ENCODE results near the gene TLK2. TPM values are rescaled to one million over a fixed set of nuclear protein-coding genes. Genes with fewer than 3 reads are reported as not detected.
"Not testable (repeated sequence)": the region's sequence is repeated elsewhere in the genome, so short reads cannot be mapped to it uniquely, and the experiment has no call there.

The TLK2 gene
- 68.7 and 68.8 TPM in 2 replicates for polyA plus RNA-seq (2011; rRNA removed)
- polyA plus RNA-seq (2012; cell fraction: cytosol; rRNA removed), result 28.3 and 31.7 TPM in 2 replicates
- polyA plus RNA-seq (2012; cell fraction: nucleus; rRNA removed), result 19.0 and 25.8 TPM in 2 replicates
- 26.7 to 33.0 TPM (median 30.4 TPM) in 3 replicates for polyA plus RNA-seq (2017; fragmentation: RNase III; extraction: RNeasy Plus Mini Kit Qiagen cat#74134 plus additional on column Dnase treatment)
- 121 and 153 TPM in 2 replicates for polyA minus RNA-seq (2011; rRNA and poly(A)+ RNA removed)

DNA sequence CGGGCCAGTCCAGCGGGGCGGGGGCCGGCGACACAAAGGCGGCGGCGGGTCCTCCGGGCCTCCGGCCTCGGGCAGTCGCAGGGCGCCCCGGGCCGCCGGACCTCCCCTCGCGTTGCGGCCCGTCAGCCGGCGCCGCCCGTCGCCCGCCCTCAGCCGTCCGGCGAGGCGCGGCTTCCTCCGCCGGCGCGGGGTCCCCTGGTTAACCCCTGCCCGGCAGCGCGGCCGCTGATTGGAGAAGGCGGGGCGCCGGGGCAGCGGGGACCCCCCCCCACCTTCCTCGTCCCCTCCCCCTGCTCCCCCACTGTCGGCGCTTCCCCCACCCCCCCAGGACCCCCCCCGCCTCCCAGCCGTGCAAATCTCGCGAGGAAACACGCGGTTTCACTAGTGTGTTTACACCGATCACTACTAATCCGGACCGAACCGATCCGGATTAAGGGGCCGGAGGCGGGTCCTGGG lies at the start of gene TLK2:
Gene TLK2, plus strand, starts transcription at position 402 of the 456 bp plus-strand sequence. CDS start 2,301 bp downstream, outside the sequence.
- Histone ChIP-seq H3K4me3 (peak within 1 kb of the TSS; percentile 99), H3K9me3 (no peaks in the 10 kb centered on the region), H3K27ac (peak within 1 kb of the TSS; percentile 97 to 99), H3K4me1 (peaks cover 21% of the 10 kb centered on the region), H3K4me2 (peak within 1 kb of the TSS; percentile 90)
- no peak for TF ChIP-seq TP53 (CRISPR knock-in tag; IDR thresholded peaks at IDR 0.05)
- TF ChIP-seq PHF8 (IDR thresholded peaks at IDR 0.05; ENCODE audit: borderline replicate concordance, low read depth), result 0 out of 2 replicates have a peak, but pooled peaks have one; percentile 20
- TF ChIP-seq, protein P1, sequence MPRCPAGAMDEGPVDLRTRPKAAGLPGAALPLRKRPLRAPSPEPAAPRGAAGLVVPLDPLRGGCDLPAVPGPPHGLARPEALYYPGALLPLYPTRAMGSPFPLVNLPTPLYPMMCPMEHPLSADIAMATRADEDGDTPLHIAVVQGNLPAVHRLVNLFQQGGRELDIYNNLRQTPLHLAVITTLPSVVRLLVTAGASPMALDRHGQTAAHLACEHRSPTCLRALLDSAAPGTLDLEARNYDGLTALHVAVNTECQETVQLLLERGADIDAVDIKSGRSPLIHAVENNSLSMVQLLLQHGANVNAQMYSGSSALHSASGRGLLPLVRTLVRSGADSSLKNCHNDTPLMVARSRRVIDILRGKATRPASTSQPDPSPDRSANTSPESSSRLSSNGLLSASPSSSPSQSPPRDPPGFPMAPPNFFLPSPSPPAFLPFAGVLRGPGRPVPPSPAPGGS (IDR thresholded peaks at IDR 0.05), result peak; percentile 74; the same call in 2 of the 3 replicates
- TF ChIP-seq JUN (IDR thresholded peaks at IDR 0.05), result peak in 1 of 2 experiments; percentile 87; a peak in 3 of 5 replicates
- TF ChIP-seq, protein P2, sequence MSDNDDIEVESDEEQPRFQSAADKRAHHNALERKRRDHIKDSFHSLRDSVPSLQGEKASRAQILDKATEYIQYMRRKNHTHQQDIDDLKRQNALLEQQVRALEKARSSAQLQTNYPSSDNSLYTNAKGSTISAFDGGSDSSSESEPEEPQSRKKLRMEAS (IDR thresholded peaks at IDR 0.05), result peak; percentile 36; the same call in 1 of the 2 replicates
- no peak for TF ChIP-seq POLR2AphosphoS2 (conservative IDR thresholded peaks at IDR 0.05; ENCODE audit: low read length)
- TF ChIP-seq, protein P3, sequence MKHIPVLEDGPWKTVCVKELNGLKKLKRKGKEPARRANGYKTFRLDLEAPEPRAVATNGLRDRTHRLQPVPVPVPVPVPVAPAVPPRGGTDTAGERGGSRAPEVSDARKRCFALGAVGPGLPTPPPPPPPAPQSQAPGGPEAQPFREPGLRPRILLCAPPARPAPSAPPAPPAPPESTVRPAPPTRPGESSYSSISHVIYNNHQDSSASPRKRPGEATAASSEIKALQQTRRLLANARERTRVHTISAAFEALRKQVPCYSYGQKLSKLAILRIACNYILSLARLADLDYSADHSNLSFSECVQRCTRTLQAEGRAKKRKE (CRISPR knock-in tag; IDR thresholded peaks at IDR 0.05; ENCODE audit: low read depth), result no peak
- no peak for TF ChIP-seq ZSCAN20 (CRISPR knock-in tag; IDR thresholded peaks at IDR 0.05)
- TF ChIP-seq POLR2A (IDR thresholded peaks at IDR 0.05; ENCODE audit: low read length), result peak; percentile 85
- TF ChIP-seq CHD2 (IDR thresholded peaks at IDR 0.05; ENCODE audit: low read length, partially characterized antibody), result peak; percentile 33
- TF ChIP-seq, protein P4, sequence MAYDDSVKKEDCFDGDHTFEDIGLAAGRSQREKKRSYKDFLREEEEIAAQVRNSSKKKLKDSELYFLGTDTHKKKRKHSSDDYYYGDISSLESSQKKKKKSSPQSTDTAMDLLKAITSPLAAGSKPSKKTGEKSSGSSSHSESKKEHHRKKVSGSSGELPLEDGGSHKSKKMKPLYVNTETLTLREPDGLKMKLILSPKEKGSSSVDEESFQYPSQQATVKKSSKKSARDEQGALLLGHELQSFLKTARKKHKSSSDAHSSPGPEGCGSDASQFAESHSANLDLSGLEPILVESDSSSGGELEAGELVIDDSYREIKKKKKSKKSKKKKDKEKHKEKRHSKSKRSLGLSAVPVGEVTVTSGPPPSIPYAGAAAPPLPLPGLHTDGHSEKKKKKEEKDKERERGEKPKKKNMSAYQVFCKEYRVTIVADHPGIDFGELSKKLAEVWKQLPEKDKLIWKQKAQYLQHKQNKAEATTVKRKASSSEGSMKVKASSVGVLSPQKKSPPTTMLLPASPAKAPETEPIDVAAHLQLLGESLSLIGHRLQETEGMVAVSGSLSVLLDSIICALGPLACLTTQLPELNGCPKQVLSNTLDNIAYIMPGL (CRISPR knock-in tag; IDR thresholded peaks at IDR 0.05; ENCODE audit: borderline replicate concordance), result no peak
- DNase-seq (ENCODE audit: low read depth in 1 of 2, low spot score in 1 of 2) (peak; percentile 84 to 90), FAIRE-seq (no peak), ATAC-seq (peak; percentile 77 to 87)
- no CpG with 5 or more reads among the region's 59 CpGs for WGBS (ENCODE audit: missing lambda C conversion rate)
- ChIA-PET CTCF (no interaction called here), POLR2A (no interaction called here)

DNA sequence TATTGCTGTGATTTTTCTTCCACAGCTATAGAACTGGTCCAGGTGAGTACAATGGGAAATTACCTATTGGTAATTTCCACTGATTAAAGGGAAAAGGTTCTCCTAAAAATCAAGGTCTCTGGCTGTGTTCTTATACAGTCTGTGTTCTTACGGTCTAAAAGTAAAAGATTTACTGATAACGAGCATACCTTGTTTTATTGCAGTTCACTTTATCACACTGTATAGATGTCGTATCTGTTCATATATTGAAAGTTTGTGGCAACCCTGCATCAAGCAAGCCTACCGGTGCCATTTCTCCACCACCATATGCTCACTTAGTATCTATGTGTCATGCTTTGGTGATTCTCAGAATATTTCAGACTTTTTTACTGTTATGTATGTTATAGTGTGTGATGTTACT lies 43.4 kb upstream of the TLK2 start:
- H3K4me2 ChIP-seq; H3K4me1 ChIP-seq; H3K9me3 ChIP-seq; ATAC-seq; H3K4me3 ChIP-seq; H3K27ac ChIP-seq; CTCF ChIA-PET; POLR2A ChIA-PET; DNase-seq (ENCODE audit: low read depth in 1 of 2, low spot score in 1 of 2); FAIRE-seq: not testable (repeated sequence)
- WGBS (ENCODE audit: missing lambda C conversion rate), result 87% methylated on average over 4 of the region's 4 CpGs

DNA sequence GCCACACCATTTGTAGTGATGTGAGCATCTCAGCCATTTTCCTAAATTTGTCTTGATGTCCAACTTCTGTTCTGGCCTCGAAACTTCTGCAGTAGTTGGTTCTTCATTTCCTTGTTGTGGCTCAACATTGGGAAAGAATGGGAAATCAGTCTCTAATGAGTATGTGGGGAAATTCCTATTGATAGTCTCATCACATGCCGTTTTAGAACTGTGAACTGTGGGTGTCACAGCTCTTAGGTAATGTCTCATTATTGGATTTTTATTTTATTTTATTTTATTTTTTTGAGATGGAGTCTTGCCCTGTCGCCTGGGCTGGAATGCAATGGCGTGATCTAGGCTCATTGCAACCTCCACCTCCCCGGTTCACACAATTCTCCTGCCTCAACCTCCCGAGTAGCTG lies 37.4 kb upstream of the TLK2 start:
- ATAC-seq; POLR2A ChIA-PET; H3K4me1 ChIP-seq; H3K4me2 ChIP-seq; FAIRE-seq; H3K9me3 ChIP-seq; CTCF ChIA-PET; H3K27ac ChIP-seq; H3K4me3 ChIP-seq; DNase-seq (ENCODE audit: low read depth in 1 of 2, low spot score in 1 of 2): not testable (repeated sequence)
- WGBS (ENCODE audit: missing lambda C conversion rate), result 95% methylated on average over 6 of the region's 6 CpGs

DNA sequence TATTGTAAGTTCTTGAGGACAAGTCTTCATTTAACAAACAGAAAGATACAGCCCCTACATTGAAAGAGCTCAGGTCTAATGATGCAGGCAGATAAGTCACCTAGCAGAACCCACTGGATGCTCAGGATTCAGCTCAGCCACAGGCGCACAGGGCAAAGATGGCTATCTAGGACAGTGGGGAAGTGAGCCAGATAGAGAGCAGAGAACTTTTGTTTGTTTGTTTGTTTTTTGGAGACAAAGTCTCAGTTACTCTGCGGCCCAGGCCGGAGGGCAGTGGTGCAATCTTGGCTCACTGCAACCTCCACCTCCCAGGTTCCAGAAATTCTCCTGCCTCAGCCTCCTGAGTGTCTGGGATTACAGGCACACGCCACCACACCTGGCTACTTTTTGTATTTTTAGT lies 34.6 kb upstream of the TLK2 start:
- no peak overlapping the region for H3K4me3 ChIP-seq
- no peak overlapping the region for H3K27ac ChIP-seq
- no peak for FAIRE-seq
- H3K4me1 ChIP-seq, result no peaks in the 10 kb centered on the region
- ChIA-PET POLR2A (no interaction called here), CTCF (interaction anchor here (0.7 to 1.1 kb wide), 2 partner anchors 21 to 40 kb away, joined by 3 to 4 read pairs; no protein-coding TSS in a partner anchor)
- TF ChIP-seq, protein P5, sequence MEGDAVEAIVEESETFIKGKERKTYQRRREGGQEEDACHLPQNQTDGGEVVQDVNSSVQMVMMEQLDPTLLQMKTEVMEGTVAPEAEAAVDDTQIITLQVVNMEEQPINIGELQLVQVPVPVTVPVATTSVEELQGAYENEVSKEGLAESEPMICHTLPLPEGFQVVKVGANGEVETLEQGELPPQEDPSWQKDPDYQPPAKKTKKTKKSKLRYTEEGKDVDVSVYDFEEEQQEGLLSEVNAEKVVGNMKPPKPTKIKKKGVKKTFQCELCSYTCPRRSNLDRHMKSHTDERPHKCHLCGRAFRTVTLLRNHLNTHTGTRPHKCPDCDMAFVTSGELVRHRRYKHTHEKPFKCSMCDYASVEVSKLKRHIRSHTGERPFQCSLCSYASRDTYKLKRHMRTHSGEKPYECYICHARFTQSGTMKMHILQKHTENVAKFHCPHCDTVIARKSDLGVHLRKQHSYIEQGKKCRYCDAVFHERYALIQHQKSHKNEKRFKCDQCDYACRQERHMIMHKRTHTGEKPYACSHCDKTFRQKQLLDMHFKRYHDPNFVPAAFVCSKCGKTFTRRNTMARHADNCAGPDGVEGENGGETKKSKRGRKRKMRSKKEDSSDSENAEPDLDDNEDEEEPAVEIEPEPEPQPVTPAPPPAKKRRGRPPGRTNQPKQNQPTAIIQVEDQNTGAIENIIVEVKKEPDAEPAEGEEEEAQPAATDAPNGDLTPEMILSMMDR (IDR thresholded peaks at IDR 0.05), result no peak
- no peak for TF ChIP-seq CHD4 (IDR thresholded peaks at IDR 0.05; ENCODE audit: borderline replicate concordance)
- TF ChIP-seq KDM5A (IDR thresholded peaks at IDR 0.05), result no peak
- TF ChIP-seq, protein P2 (IDR thresholded peaks at IDR 0.05), result no peak
- TF ChIP-seq TP53 (CRISPR knock-in tag; IDR thresholded peaks at IDR 0.05), result no peak
- TF ChIP-seq GATA3 (IDR thresholded peaks at IDR 0.05; ENCODE audit: borderline replicate concordance), result no peak
- no peak for TF ChIP-seq NPAS2 (CRISPR knock-in tag; IDR thresholded peaks at IDR 0.05; ENCODE audit: borderline replicate concordance)
- TF ChIP-seq MYC (IDR thresholded peaks at IDR 0.05; ENCODE audit: borderline replicate concordance, low read length), result no peak
- no peak for TF ChIP-seq CBX2 (IDR thresholded peaks at IDR 0.05; ENCODE audit: borderline replicate concordance, low read depth)
- TF ChIP-seq RCOR1 (IDR thresholded peaks at IDR 0.05; ENCODE audit: low read depth, low read length), result no peak
- no peak overlapping the region for H3K4me2 ChIP-seq
- no peak for DNase-seq (ENCODE audit: low read depth in 1 of 2, low spot score in 1 of 2)
- WGBS (ENCODE audit: missing lambda C conversion rate), result 93% methylated on average over 4 of the region's 4 CpGs
- no peaks in the 10 kb centered on the region for H3K9me3 ChIP-seq
- ATAC-seq, result no peak

DNA sequence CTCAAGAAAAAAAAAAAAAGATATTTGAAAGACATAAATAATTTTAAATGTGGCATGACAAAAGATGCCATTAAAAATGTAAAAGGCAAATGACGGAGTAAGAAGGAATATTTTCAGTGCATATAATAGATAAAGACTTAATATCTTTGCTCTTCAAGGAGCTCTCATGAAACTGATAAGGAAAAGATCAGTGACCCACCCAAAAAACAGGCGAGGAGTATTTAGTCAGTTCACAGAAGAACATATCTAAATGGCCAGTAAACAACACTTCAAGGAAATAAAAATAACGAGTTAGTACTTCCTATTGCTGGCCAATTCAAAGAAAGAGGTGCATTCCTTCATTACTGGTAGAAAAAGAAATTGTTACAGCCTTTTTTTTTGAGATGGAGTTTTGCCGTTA lies 32.8 kb upstream of the TLK2 start:
- POLR2A ChIA-PET, result not testable (repeated sequence)

More for the DNA sequence above, 32.8 kb upstream of the TLK2 start:
- H3K4me1 ChIP-seq; H3K4me2 ChIP-seq; H3K9me3 ChIP-seq; DNase-seq (ENCODE audit: low read depth in 1 of 2, low spot score in 1 of 2); H3K27ac ChIP-seq; ATAC-seq; H3K4me3 ChIP-seq; FAIRE-seq; CTCF ChIA-PET: not testable (repeated sequence)
- 85% methylated on average over 4 of the region's 4 CpGs for WGBS (ENCODE audit: missing lambda C conversion rate)
